MCF 10A (cell line): Measurements from ENCODE around the gene TRAK1. TPM values are rescaled to one million over a fixed set of nuclear protein-coding genes. Genes with fewer than 3 reads are reported as not detected.

Experiments
- BruUV-seq: library from RNA; stranded (reverse); fragments of 400-500 nt; replicated peaks from 2 replicates; lab custom pipeline; 2021; lab: Mats Ljungman, UMichigan
- CTCF ChIA-PET: fragments of 300-600 bp; sonication (Branson Sonifier 250); formaldehyde crosslinking; extraction: SDS; loops from one replicate; lab custom pipeline; 2021; ENCODE audit warnings: antibody characterized with exemption, inconsistent platforms; lab: Yijun Ruan, JAX
- POLR2A ChIA-PET: fragments of 300-600, 350-650 bp; sonication (Branson Sonifier 250); formaldehyde crosslinking; extraction: SDS; loops from one replicate; lab custom pipeline; 2020; ENCODE audit warnings: antibody characterized with exemption, inconsistent platforms; lab: Yijun Ruan, JAX
- DNase-seq: peaks from one replicate; pipeline ENCODE4 v3.0.0-alpha.2; 2018; ENCODE audit not compliant: unreplicated experiment
- H3K27ac Mint-ChIP-seq: one replicate; pipeline ENCODE4 v1.8.0; 2022; ENCODE audit warnings: mild to moderate bottlenecking, low read depth, mixed read lengths; ENCODE audit not compliant: unreplicated experiment
- H3K27me3 Mint-ChIP-seq: one replicate; pipeline ENCODE4 v1.8.0; 2022; ENCODE audit warnings: mixed read lengths; ENCODE audit not compliant: insufficient read depth, unreplicated experiment
- H3K36me3 Mint-ChIP-seq: one replicate; pipeline ENCODE4 v1.8.0; 2022; ENCODE audit warnings: mild to moderate bottlenecking, moderate library complexity, mixed read lengths; ENCODE audit not compliant: insufficient read depth, unreplicated experiment
- H3K4me1 Mint-ChIP-seq: one replicate; pipeline ENCODE4 v1.8.0; 2022; ENCODE audit warnings: mixed read lengths; ENCODE audit not compliant: insufficient read depth, unreplicated experiment
- H3K4me3 Mint-ChIP-seq: one replicate; pipeline ENCODE4 v1.8.0; 2022; ENCODE audit warnings: mild to moderate bottlenecking, moderate library complexity, mixed read lengths; ENCODE audit not compliant: unreplicated experiment
- H3K9me3 Mint-ChIP-seq: one replicate; pipeline ENCODE4 v1.8.0; 2022; ENCODE audit warnings: mixed read lengths; ENCODE audit not compliant: unreplicated experiment
- CTCF ChIP-seq: fragments of 200-600 bp; IDR thresholded peaks from one replicate; pipeline ENCODE4 v1.8.0; 2022; ENCODE audit warnings: antibody characterized with exemption, mild to moderate bottlenecking; ENCODE audit not compliant: unreplicated experiment
- intact Hi-C: fragments of 100-400 bp; cut with micrococcal nuclease; formaldehyde crosslinking; loops from 2 replicates; pipeline ENCODE4 v1.14.1; 2022
- total RNA-seq: library from RNA; stranded (reverse); gene quantifications from 2 replicates; pipeline ENCODE4 v1.2.3, GENCODE V29; 2022

The TRAK1 gene
- total RNA-seq, 1 experiment from 2014 or later, result 33.2 TPM

GRCh38 chr3:42209917-42210316 lies 118.8 kb downstream of the TRAK1 start:
- Mint-ChIP-seq H3K27me3 (no peaks in the 10 kb centered on the region), H3K9me3 (no peaks in the 10 kb centered on the region), H3K4me3 (no peak overlapping the region), H3K27ac (no peak overlapping the region), H3K4me1 (peaks cover 18% of the 10 kb centered on the region), H3K36me3 (peaks cover 25% of the 10 kb centered on the region)
- ChIA-PET CTCF (interaction anchor here (0.6 to 2.1 kb wide), 4 partner anchors 19 to 570 kb away, joined by 3 to 16 read pairs (median 9); no protein-coding TSS in a partner anchor), POLR2A (interaction anchor here (1.0 kb wide), 1 partner anchor 10 kb away, joined by 3 read pairs; no protein-coding TSS in a partner anchor)
- no TSS peak for BruUV-seq
- no peak for TF ChIP-seq CTCF
- intact Hi-C loops, result no loop called here
- DNase-seq, result no peak

DNA sequence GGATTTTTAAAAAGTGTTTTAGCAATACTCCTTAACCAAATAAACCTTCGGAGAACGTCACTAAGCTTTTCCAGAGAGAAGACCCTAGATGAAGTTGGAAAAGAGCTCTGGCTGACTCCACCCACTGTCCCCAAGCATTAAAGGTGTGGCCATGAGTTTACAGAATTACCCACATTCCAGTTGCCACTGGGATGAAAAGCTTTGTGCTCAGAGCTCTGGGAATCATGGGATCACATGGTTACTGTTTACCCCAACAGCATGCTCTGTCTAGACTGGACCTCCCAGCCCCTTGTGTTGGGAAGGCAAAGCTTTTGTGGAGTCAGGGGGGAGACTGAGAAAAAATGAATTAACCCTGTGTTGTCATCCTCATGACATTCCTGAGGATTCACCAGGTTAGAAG lies 119.6 kb downstream of the TRAK1 start:
- no peak overlapping the region for H3K4me3 Mint-ChIP-seq
- no peaks in the 10 kb centered on the region for H3K9me3 Mint-ChIP-seq
- DNase-seq, result no peak
- intact Hi-C loops, result no loop called here
- H3K4me1 Mint-ChIP-seq, result peaks cover 20% of the 10 kb centered on the region
- POLR2A ChIA-PET, result interaction anchor here (0.6 to 1.0 kb wide), 2 partner anchors 11 to 60 kb away, joined by 3 read pairs; no protein-coding TSS in a partner anchor
- no TSS peak for BruUV-seq
- H3K36me3 Mint-ChIP-seq, result peaks cover 25% of the 10 kb centered on the region
- H3K27ac Mint-ChIP-seq, result no peak overlapping the region
- no peak for TF ChIP-seq CTCF
- CTCF ChIA-PET, result interaction anchor here (0.6 to 2.1 kb wide), 6 partner anchors 15 to 570 kb away, joined by 3 to 16 read pairs (median 4); no protein-coding TSS in a partner anchor
- no peaks in the 10 kb centered on the region for H3K27me3 Mint-ChIP-seq

GRCh38 chr3:42213417-42213816 lies 122.3 kb downstream of the TRAK1 start:
- Mint-ChIP-seq H3K9me3 (no peaks in the 10 kb centered on the region), H3K36me3 (peaks cover 38% of the 10 kb centered on the region), H3K4me1 (peaks cover 26% of the 10 kb centered on the region), H3K27ac (peak overlapping the region; percentile 24), H3K4me3 (no peak overlapping the region), H3K27me3 (no peaks in the 10 kb centered on the region)
- TF ChIP-seq CTCF, result no peak
- intact Hi-C loops, result no loop called here
- ChIA-PET CTCF (interaction anchor here (0.7 to 2.9 kb wide), 5 partner anchors 9 to 334 kb away, joined by 3 to 10 read pairs (median 4); no protein-coding TSS in a partner anchor), POLR2A (interaction anchor here (0.6 kb wide), 1 partner anchor 167 kb away, joined by 3 read pairs; no protein-coding TSS in a partner anchor)
- BruUV-seq, result no TSS peak
- no peak for DNase-seq

DNA sequence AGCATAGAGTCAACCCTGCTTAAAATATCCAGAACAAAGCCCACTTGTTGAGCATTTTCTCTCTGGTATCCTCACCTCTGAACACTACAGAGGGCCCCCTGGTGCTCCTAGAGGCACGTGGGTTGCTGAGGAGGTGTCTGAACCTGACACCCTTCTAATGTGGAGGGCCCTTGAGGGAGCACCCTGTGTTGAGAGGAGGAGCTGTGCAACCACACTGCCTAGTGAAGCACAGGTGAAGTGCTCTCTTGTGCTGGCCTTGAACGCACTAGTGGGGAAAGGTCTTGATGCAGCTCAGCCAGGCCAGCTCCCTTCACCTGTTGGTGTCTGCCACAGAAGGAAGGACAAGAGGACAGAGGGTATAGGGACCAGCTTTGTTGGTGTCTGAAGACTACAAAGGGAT lies 122.9 kb downstream of the TRAK1 start:
- H3K27me3 Mint-ChIP-seq, result no peaks in the 10 kb centered on the region
- no peak for DNase-seq
- BruUV-seq, result no TSS peak
- H3K4me1 Mint-ChIP-seq, result peaks cover 26% of the 10 kb centered on the region
- POLR2A ChIA-PET, result no interaction called here
- peaks cover 44% of the 10 kb centered on the region for H3K36me3 Mint-ChIP-seq
- H3K27ac Mint-ChIP-seq, result no peak overlapping the region
- intact Hi-C loops, result no loop called here
- TF ChIP-seq CTCF, result no peak
- no peak overlapping the region for H3K4me3 Mint-ChIP-seq
- CTCF ChIA-PET, result interaction anchor here (0.6 to 2.9 kb wide), 4 partner anchors 10 to 72 kb away, joined by 3 to 10 read pairs (median 4); no protein-coding TSS in a partner anchor
- no peaks in the 10 kb centered on the region for H3K9me3 Mint-ChIP-seq
